GM18858 (cell line): ENCODE data around the gene PLD5.
"Not testable (repeated sequence)": the region's sequence is repeated elsewhere in the genome, so short reads cannot be mapped to it uniquely, and the experiment has no call there.

Source experiments
- ATAC-seq: cut with Tn5 transposase; IDR thresholded peaks from one replicate; pipeline ENCODE4 v1.9.1; 2021; ENCODE audit not compliant: unreplicated experiment

Gene PLD5

GRCh38 chr1:242214455-242214854 lies 310.0 kb downstream of the PLD5 start:
- ATAC-seq, result not testable (repeated sequence)

DNA sequence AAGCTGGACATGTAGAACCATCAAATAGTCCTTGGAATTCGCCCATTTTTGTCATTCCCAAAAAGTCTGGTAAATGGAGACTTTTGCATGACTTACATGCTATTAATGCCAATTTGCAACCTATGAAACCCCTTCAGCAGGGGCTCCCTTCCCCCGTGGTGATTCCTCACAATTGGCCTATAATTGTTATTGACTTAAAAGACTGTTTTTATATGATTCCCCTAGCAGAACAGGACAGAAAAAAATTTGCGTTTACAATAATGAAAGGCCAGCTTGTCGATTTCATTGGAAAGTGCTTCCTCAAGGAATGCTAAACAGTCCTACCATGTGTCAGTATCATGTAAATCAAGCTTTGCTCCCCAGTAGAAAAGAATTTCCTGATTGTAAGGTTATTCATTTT lies 311.5 kb downstream of the PLD5 start:
- not testable (repeated sequence) for ATAC-seq

DNA sequence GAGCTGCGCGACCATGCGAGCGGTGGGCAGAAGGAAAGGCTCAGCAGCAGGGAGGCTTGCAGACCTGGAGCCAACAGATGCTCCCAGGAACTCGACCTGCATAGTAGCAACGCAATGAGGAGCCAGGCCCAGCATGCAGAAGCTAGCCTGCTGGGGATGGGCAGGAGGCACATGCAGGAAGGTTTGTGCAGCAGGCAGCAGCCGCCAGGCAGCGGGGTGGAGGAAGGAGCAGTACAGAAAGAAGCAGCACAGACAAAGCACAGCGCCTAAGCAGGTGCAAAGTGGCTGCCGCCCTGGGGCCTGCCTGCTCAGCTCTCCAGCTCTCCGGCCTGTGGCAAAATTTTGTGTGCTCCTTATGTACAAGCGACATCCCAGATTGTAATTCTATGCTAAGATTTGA lies 312.1 kb downstream of the PLD5 start:
- no peak for ATAC-seq

- no peak for ATAC-seq
Observed at GRCh38 chr1:242211254-242212022, 313.1 kb downstream of the PLD5 start.

DNA sequence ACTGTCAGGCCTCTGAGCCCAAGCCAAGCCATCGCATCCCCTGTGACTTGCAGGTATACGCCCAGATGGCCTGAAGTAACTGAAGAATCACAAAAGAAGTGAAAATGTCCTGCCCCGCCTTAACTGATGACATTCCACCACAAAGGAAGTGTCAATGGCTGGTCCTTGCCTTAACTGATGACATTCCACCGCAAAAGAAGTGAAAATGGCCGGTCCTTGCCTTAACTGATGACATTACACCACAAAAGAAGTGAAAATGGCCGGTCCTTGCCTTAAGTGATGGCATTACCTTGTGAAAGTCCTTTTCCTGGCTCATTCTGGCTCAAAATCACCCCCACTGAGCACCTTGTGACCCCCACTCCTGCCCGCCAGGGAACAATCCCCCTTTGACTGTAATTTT lies 314.2 kb downstream of the PLD5 start:
- ATAC-seq, result not testable (repeated sequence)

- ATAC-seq, result no peak
Observed at GRCh38 chr1:242209063-242209462, 315.4 kb downstream of the PLD5 start.

DNA sequence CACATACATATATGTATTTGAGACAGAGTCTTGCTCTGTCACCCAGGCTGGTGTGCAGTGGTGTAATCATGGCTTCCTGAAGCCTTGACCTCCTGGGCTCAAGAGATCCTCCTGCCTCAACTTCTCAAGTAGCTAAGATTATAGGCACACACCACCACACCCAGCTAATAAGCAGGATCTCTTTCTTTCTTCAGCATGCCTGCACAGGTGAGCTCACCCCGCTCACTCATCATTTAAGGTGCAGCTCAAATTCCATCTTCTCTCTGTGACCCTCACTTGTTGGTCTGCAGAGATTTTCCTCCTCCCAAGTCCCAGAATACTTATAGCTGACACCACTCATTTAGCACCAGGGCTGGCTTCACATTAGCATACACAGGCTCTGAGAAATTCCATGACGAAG lies 316.5 kb downstream of the PLD5 start:
- ATAC-seq, result no peak

DNA sequence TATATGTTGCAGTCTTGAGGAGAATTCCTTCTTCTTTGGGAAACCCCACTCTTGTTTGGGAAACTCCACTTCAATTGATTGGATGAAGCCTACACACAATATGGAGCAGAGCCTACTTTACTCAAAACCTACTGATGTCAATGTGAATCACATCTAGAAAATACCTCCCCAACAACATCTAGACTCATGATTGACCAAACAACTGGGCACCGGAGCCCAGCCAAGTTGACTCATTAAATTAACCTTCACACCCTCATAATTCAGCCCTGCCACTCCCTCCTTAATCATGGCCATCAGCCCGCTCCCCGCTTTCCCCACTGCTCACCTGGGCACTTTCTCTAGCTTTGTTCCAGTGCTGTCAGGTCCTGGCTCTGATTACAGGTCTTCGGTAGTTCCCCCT lies 317.5 kb downstream of the PLD5 start:
- no peak for ATAC-seq

DNA sequence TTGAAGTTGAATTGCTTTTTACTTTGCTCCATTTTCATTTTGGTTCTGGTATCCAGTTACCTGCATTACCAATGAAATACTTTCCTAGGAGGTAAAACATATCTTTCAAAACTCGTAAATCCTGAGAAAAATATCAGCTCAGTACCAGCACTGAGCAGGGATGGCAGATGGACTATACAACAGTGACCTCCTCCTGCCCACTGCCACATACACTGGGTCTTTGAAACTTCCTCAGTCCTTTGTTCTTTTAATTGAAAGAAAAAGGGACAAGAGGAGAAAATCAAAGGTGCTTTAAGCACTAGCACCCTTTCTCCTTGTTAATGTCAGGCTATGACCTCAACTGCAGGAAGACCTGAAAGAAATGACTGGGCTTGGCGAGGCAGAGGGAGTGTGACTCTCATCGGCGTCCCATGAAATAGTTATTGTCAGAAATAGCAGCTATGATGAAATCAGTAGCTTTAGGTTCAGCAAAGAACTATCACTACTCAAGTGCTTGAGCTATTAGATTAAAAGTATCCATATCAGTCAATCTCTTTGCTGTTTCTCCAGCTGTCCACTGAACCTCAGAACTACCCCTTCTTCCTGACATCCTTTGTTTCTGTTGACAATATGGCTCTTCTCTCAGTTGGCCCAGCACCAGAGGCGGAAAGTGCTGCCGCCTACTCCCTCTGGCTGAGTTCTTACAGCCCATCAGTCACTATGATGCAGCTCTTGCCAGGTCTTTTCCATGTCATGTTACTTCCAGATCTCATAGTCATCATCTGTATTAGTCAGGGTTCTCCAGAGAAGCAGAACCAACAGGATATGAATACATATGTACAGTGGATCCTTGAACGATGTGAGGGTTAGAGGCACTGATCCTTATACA lies 318.6 kb downstream of the PLD5 start:
- no peak for ATAC-seq

DNA sequence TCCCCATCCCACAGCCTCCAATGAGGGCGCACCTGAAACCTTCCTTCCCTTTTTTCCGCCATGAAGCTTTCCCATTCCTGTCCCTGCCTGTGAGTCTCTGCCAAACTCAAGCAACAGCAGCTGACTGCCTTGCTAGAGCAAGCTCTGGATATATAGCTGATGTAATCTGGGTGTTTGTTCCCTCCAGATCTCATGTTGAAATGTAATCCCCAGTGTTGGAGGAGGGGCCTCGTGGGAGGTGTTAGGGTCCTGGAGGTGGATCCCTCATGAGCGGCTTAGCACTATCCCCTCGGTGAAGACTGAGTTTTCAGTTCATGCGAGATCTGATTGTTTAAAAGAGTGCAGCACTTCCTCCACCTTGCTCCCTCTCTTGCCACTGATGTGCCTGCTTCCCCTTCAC lies 321.2 kb downstream of the PLD5 start:
- no peak for ATAC-seq

- no peak for ATAC-seq
Observed at GRCh38 chr1:242201090-242201489, 323.4 kb downstream of the PLD5 start.

- no peak for ATAC-seq
Observed at GRCh38 chr1:242199776-242200458, 324.6 kb downstream of the PLD5 start.

DNA sequence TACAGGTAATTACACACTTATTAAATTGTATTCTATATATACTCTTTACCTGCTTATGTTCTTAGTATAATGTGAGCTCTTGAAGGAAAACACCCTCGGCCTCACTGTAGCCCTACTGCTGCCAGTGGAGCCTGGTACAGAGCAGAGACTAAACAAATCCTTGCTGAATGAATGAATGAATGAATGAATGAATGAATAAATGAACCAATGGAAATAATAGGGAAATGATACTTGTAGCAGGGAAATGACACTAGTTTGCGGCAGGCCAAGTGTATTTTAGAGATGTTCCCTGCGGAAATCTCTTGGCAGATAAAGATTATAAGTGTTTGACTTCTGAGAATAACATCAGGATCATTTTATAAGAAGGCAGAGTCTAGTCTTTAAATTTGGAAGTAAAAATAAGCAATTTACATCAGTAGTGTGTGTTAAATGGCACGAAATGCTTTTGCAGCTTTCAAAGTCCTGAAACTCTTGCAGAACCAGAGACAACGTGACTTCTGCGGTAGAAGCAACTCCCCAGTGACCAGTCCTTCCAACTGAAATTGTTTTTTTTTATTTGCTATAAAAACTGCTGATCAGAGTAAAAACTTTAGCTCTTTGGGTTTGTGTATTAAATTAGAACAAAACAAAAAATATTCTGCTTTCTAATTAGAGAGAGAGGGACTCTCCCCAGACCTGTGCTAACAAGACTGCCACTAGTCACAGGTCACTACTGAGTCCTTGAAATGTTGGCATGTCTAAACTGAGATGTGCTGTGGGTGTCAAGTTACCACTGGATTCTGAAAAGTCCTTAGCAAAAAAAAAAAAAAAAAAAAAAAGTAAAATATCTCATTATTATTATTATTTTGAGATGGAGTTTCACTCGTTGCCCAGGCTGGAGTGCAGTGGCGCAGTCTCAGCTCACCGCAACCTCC lies 326.3 kb downstream of the PLD5 start:
- ATAC-seq, result no peak

GRCh38 chr1:242196914-242197313 lies 327.6 kb downstream of the PLD5 start:
- no peak for ATAC-seq

GRCh38 chr1:242196101-242196500 lies 328.4 kb downstream of the PLD5 start:
- no peak for ATAC-seq

- no peak for ATAC-seq
Observed at GRCh38 chr1:242189591-242189990, 334.9 kb downstream of the PLD5 start.

- no peak for ATAC-seq
Observed at GRCh38 chr1:242187816-242188215, 336.7 kb downstream of the PLD5 start.

GRCh38 chr1:242187171-242187570 lies 337.3 kb downstream of the PLD5 start:
- no peak for ATAC-seq

DNA sequence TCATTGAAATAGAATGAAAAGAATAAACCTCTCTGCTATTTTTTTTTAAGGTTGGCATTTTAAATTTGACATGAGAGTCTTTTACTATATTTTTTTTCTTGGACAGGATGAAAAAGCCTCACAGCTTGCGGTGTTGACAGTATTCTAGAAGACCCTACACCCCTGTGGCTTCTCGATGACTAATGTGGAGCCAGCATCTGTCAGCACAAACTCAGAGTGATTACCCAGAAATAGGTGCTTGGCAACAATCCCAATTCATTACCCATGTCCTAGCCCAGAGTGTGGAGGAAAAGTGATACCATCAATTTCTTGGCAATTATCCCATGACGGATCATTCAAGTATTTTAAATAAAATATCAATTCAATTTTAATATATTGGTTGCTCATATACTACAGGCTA lies 338.8 kb downstream of the PLD5 start:
- no peak for ATAC-seq

DNA sequence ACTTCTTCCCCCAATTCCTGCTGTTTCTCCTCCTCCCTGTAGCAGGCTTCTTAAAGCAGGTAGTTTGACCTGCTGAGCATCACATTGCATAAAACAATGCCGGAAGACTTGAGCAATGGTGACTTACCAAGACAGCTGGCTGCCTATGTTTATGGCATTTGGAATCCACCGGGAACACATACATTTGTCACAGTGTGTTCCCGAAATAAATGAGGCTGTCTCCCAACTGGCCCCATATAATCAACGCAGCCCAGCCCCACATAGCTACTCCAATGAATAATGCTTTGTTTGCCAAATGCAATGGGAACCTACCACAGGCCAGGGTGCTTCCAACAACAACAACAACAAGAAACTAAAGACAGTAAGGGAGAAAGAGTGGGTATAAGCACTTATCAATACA lies 339.5 kb downstream of the PLD5 start:
- no peak for ATAC-seq

GRCh38 chr1:242179767-242180166 lies 344.7 kb downstream of the PLD5 start:
- peak; percentile 86 for ATAC-seq
